ENCODE measurements around the gene TBC1D24. TPM values are rescaled to one million over a fixed set of nuclear protein-coding genes. Genes with fewer than 3 reads are reported as not detected.
A peak's percentile ranks its signal among the peaks of the same experiment; 100 is the strongest.

The TBC1D24 gene
- total and polyA plus RNA-seq, 11 donors = 4.0 to 19.2 (median 11.6) TPM

DNA sequence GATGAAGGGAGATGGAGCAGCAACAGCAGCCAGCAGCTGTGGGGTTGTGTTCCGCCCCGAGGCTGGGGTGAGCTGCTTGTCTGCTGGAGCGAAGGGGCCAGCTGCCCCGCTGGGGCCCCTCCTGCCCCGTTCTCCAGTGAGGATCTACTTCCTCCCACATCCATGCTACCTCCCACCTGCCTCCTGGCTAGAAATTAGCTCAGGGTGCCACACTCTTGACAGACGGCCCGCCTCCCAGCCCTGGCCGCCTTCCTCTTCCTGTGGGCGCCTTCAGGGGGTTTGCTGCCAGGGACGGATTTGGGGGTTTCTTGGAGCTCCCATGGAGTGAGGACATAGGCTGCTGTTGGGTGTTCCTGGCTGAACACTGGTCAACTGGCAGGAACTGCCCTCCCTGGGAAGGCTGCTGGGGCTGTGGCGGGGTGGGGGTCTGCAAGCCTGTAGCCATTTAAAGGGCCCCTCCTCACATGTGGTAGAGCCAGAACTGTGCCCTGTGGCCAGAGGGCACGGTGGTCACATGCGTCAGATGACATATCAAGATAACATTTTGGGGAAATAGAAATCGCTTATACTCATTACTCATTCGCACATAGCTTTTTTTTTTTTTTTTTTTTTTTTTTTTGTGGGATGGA, 13.1 kb downstream of the TBC1D24 start:
- intact Hi-C loops (cut with DNase I) = no loop called here
- 77 to 89% (median 85%) methylated on average over 14 to 15 of the region's 15 CpGs for WGBS, 4 donors
- Histone ChIP-seq H3K27ac (no peak overlapping the region), H3K36me3 (no peaks in the 10 kb centered on the region), H3K4me1 (peaks cover 0 to 32% (median 15%) of the 10 kb centered on the region in 12 donors), H3K9me3 (no peaks in the 10 kb centered on the region), H3K4me3 (no peak overlapping the region), H3K27me3 (no peaks in the 10 kb centered on the region)
- no peak for ATAC-seq
- no peak for TF ChIP-seq POLR2A (IDR thresholded peaks at IDR 0.05)
- TF ChIP-seq, protein P1, sequence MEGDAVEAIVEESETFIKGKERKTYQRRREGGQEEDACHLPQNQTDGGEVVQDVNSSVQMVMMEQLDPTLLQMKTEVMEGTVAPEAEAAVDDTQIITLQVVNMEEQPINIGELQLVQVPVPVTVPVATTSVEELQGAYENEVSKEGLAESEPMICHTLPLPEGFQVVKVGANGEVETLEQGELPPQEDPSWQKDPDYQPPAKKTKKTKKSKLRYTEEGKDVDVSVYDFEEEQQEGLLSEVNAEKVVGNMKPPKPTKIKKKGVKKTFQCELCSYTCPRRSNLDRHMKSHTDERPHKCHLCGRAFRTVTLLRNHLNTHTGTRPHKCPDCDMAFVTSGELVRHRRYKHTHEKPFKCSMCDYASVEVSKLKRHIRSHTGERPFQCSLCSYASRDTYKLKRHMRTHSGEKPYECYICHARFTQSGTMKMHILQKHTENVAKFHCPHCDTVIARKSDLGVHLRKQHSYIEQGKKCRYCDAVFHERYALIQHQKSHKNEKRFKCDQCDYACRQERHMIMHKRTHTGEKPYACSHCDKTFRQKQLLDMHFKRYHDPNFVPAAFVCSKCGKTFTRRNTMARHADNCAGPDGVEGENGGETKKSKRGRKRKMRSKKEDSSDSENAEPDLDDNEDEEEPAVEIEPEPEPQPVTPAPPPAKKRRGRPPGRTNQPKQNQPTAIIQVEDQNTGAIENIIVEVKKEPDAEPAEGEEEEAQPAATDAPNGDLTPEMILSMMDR (IDR thresholded peaks at IDR 0.05) = no peak
- DNase-seq = peak in 2 of 5 donors; percentile 23 to 55

DNA sequence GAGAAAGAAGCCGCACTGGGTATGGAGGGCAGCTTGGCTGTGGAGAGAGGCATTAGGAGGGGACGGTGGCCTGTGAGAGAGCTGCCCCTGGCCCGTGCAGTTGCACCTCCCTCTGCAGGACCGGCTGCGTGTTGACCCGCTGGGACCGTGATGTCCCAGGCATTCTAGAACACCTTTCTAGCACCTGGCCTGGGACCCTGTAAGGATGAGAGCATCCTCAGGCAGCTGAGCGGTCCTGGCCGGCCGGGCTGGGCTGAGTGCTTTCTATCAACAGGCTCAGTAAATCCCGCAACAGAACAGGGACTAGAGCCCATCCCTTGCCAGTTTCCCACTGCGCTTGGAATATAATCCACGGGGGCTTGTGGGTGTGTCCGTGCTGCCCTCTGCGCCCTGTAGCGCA, 14.7 kb downstream of the TBC1D24 start:
- intact Hi-C loops (cut with DNase I) = no loop called here
- no peak for ATAC-seq
- H3K27me3 ChIP-seq = no peaks in the 10 kb centered on the region
- H3K4me1 ChIP-seq = peaks cover 0 to 27% (median 12%) of the 10 kb centered on the region in 12 donors
- DNase-seq = no peak
- H3K27ac ChIP-seq = no peak overlapping the region
- TF ChIP-seq POLR2A (IDR thresholded peaks at IDR 0.05) = no peak
- TF ChIP-seq, protein P1 (IDR thresholded peaks at IDR 0.05) = no peak
- no peak overlapping the region for H3K4me3 ChIP-seq
- WGBS, 4 donors = 88 to 96% (median 96%) methylated on average over 16 of the region's 16 CpGs
- no peaks in the 10 kb centered on the region for H3K36me3 ChIP-seq
- no peaks in the 10 kb centered on the region for H3K9me3 ChIP-seq

DNA sequence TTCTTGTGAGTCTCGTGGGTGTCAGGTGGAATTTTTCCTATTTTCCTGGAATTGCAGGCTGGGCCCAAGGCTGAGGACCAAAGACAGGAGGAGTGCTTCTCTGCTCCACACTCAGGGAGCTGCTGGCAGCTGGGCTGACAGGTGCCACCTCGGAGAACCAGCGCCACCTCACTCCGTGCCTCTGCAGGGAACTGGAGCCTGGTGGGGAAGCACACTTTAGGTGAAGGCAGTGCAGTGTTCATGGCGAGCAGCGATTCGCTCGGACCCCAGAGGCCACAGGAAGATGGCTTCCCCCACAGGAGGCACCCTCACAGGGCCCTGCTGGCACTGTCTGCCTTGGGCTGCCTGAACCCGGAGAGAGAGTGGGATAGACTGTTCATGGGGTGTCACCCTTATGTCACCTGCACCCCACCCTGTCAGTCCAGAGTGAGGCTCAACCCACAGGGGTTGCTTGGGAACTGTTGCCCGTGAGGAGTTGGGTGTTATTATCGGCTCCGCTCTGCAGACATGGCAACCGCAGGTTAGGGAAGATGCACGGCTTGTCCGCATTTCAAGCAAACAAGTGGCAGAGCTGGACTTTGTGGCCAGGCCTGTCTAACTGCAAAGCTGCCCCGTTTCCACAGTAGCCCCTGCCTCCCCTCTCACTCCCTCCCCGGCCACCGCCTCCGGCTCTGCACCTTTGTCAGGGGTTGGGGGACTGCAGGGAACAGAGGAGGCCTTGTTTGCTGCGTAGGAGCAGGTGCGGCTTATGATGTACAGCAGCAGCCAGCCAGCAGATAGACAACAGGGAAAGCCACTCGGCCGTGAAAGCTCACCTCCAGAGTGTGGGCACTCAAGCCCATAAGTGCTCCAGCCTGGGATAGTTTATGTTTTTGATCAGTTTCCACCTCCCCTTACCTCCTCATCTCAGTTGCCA, 15.5 kb downstream of the TBC1D24 start:
- TF ChIP-seq, protein P1 (IDR thresholded peaks at IDR 0.05) = no peak
- TF ChIP-seq POLR2A (IDR thresholded peaks at IDR 0.05) = no peak
- 91 to 94% (median 92%) methylated on average over 19 to 23 of the region's 23 CpGs for WGBS, 4 donors

DNA sequence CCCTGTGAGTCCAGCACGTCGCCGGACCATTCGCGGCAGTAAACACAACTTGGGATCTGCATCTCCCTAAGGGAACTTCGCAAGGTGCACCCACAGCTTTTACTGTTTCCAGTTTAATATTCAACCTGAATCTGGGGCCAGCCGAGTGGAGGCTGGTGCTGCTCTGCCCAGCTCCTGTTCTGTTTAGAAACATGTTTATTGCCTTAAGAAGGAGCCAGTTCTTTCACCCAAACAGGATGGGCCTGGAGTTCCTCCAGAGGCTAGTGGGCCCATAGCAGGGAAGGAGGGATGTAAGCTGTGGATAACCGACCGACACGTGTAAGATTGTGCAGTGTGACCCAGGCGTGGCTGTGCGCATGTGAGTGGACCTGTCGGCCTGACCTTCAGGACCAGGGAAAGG, 17.4 kb downstream of the TBC1D24 start:
- DNase-seq = no peak
- 92 to 95% (median 94%) methylated on average over 13 of the region's 13 CpGs for WGBS, 4 donors
- H3K27ac ChIP-seq = no peak overlapping the region

More for the DNA sequence above, 15.5 kb downstream of the TBC1D24 start:
- Histone ChIP-seq H3K4me1 (peaks cover 0 to 27% (median 12%) of the 10 kb centered on the region in 12 donors), H3K9me3 (no peaks in the 10 kb centered on the region), H3K36me3 (no peaks in the 10 kb centered on the region), H3K4me3 (no peak overlapping the region), H3K27ac (no peak overlapping the region), H3K27me3 (no peaks in the 10 kb centered on the region)
- DNase-seq = peak in 1 of 5 donors; percentile 55
- intact Hi-C loops (cut with DNase I) = loop anchor here in 3 of 10 donors (10.0 kb wide), 2 partner anchors 56 to 296 kb away; partner anchors contain the start of gene CASKIN1 (in 1 of the 3)
- no peak for ATAC-seq

More for the DNA sequence above, 17.4 kb downstream of the TBC1D24 start:
- H3K4me3 ChIP-seq = no peak overlapping the region
- no peaks in the 10 kb centered on the region for H3K9me3 ChIP-seq
- H3K4me1 ChIP-seq = peaks cover 0 to 19% (median 6%) of the 10 kb centered on the region in 12 donors
- peaks cover 0 to 14% (median 3%) of the 10 kb centered on the region in 9 donors for H3K36me3 ChIP-seq
- TF ChIP-seq, protein P1 (IDR thresholded peaks at IDR 0.05) = no peak
- TF ChIP-seq POLR2A (IDR thresholded peaks at IDR 0.05) = no peak
- intact Hi-C loops (cut with DNase I) = loop anchor here in 3 of 10 donors (10.0 kb wide), 2 partner anchors 57 to 297 kb away; partner anchors contain the start of gene CASKIN1 (in 1 of the 3)
- no peaks in the 10 kb centered on the region for H3K27me3 ChIP-seq
- ATAC-seq = no peak

Data from heart left ventricle (tissue), 16 donors.